IPS-15b (cell line): ENCODE measurements around the gene TREML2.

ENCODE experiments used
- H3K27me3 ChIP-seq: one replicate; pipeline ENCODE4 v1.6.1; 2013; ENCODE audit warnings: low read length; ENCODE audit not compliant: control insufficient read depth, insufficient read depth
- H3K36me3 ChIP-seq: one replicate; pipeline ENCODE4 v1.6.1; 2013; ENCODE audit warnings: low read length; ENCODE audit not compliant: control insufficient read depth, insufficient read depth
- H3K4me1 ChIP-seq: one replicate; pipeline ENCODE4 v1.6.1; 2013; ENCODE audit warnings: mild to moderate bottlenecking, low read length; ENCODE audit not compliant: control insufficient read depth, insufficient read depth
- H3K4me3 ChIP-seq: one replicate; pipeline ENCODE4 v1.5.1; 2013; ENCODE audit warnings: low read depth, low read length
- H3K9ac ChIP-seq: one replicate; pipeline ENCODE4 v1.6.1; 2013; ENCODE audit warnings: low read depth, mild to moderate bottlenecking, low read length
- H3K9me3 ChIP-seq: one replicate; pipeline ENCODE4 v1.6.1; 2013; ENCODE audit warnings: mild to moderate bottlenecking, low read length; ENCODE audit not compliant: control insufficient read depth, insufficient read depth

The TREML2 gene

GRCh38 chr6:41186031-41186562, 14.9 kb downstream of the TREML2 start:
- Histone ChIP-seq H3K4me1 (no peaks in the 10 kb centered on the region), H3K27me3 (no peaks in the 10 kb centered on the region), H3K9me3 (peaks cover 6% of the 10 kb centered on the region), H3K36me3 (no peaks in the 10 kb centered on the region), H3K4me3 (no peak overlapping the region), H3K9ac (no peak overlapping the region)

- H3K9me3 ChIP-seq, result peaks cover 6% of the 10 kb centered on the region
- H3K36me3 ChIP-seq, result no peaks in the 10 kb centered on the region
- no peaks in the 10 kb centered on the region for H3K4me1 ChIP-seq
- no peak overlapping the region for H3K4me3 ChIP-seq
- H3K9ac ChIP-seq, result no peak overlapping the region
- no peaks in the 10 kb centered on the region for H3K27me3 ChIP-seq
These were observed 16.2 kb downstream of the TREML2 start for GRCh38 chr6:41184761-41185160.

DNA sequence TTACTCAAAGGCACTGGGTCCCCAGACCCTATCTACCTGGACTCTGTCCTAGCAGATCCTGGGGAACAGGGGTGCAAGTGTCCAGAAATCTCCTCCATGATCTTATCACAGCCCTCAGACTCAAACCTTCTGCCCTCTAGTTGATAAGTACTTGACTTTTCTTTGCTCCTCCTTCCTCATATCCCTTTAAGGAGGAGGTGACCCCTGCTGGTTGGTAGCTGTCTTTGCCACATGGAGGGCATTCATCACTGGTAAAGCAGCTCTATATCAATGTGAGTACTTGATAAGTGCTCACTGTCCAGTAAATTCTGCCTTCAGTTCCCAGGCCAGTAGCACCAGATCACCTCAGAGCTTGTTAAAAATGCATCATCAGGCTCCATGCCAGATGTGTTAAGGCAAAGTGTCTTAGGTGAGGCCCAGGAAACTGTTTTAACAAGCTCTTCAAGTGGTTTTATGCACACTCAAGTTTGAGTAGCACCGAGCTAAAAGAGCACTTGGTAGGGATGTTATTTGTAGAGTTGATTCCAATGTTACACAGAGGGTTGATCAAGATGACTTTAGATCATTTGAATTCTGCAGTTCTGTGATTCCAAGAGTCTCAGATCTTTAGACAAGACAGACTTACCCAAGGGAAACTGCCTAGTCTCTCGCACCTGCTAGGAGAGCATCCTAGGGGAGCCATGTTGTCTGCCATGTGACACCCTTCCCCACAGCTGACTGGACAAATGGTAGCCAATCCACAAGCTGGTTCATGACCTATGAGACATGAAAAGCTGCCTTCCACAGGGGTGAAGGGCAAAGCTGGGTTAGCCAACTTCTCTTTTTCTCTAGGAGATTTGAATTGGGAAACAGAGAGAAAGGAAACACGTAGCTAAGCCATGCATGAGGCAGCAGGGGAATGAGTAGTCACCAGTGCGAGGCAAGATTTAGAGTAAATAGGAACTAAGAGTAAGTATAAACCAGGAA, 18.6 kb downstream of the TREML2 start:
- no peak overlapping the region for H3K4me3 ChIP-seq
- no peaks in the 10 kb centered on the region for H3K36me3 ChIP-seq
- H3K4me1 ChIP-seq, result no peaks in the 10 kb centered on the region
- H3K9ac ChIP-seq, result no peak overlapping the region
- H3K27me3 ChIP-seq, result no peaks in the 10 kb centered on the region
- no peaks in the 10 kb centered on the region for H3K9me3 ChIP-seq

- Histone ChIP-seq H3K9ac (no peak overlapping the region), H3K4me1 (no peaks in the 10 kb centered on the region), H3K36me3 (no peaks in the 10 kb centered on the region), H3K27me3 (no peaks in the 10 kb centered on the region), H3K4me3 (no peak overlapping the region), H3K9me3 (no peaks in the 10 kb centered on the region)
These were observed 19.4 kb downstream of the TREML2 start for GRCh38 chr6:41181566-41181965.

DNA sequence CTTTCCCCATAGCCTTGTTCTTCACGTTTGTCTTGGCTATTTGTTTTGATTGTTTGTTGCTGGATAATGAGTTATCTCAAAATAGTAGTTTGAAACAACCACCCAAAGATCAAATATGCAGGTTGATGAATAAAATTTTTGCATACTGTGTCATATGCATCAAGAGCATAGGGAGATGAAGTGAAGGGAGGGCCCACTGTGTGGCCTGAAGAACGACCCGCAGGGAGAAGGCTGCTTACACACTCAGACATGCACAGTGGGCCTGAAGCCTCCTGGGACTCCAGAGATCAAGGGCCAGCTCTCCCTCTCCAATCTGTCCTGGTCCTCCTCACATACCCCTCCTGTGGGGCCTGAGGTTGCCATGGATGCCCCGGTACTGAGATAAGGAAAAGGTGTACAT, 21.8 kb downstream of the TREML2 start:
- H3K9me3 ChIP-seq, result no peaks in the 10 kb centered on the region
- H3K36me3 ChIP-seq, result no peaks in the 10 kb centered on the region
- no peaks in the 10 kb centered on the region for H3K4me1 ChIP-seq
- no peak overlapping the region for H3K9ac ChIP-seq
- no peaks in the 10 kb centered on the region for H3K27me3 ChIP-seq
- no peak overlapping the region for H3K4me3 ChIP-seq

GRCh38 chr6:41177695-41178094, 23.3 kb downstream of the TREML2 start:
- H3K27me3 ChIP-seq, result no peaks in the 10 kb centered on the region
- H3K4me3 ChIP-seq, result no peak overlapping the region

GRCh38 chr6:41177287-41177686, 23.7 kb downstream of the TREML2 start:
- H3K9ac ChIP-seq, result no peak overlapping the region
- H3K4me1 ChIP-seq, result no peaks in the 10 kb centered on the region
- no peaks in the 10 kb centered on the region for H3K27me3 ChIP-seq

More at GRCh38 chr6:41177695-41178094, 23.3 kb downstream of the TREML2 start:
- H3K9ac ChIP-seq, result no peak overlapping the region
- no peaks in the 10 kb centered on the region for H3K4me1 ChIP-seq
- no peaks in the 10 kb centered on the region for H3K9me3 ChIP-seq
- no peaks in the 10 kb centered on the region for H3K36me3 ChIP-seq

GRCh38 chr6:41176189-41176588, 24.8 kb downstream of the TREML2 start:
- Histone ChIP-seq H3K4me3 (no peak overlapping the region), H3K27me3 (no peaks in the 10 kb centered on the region), H3K4me1 (peaks cover 6% of the 10 kb centered on the region), H3K9me3 (no peaks in the 10 kb centered on the region), H3K9ac (no peak overlapping the region), H3K36me3 (no peaks in the 10 kb centered on the region)

More at GRCh38 chr6:41177287-41177686, 23.7 kb downstream of the TREML2 start:
- no peaks in the 10 kb centered on the region for H3K36me3 ChIP-seq
- no peaks in the 10 kb centered on the region for H3K9me3 ChIP-seq
- no peak overlapping the region for H3K4me3 ChIP-seq

- no peak overlapping the region for H3K4me3 ChIP-seq
- H3K27me3 ChIP-seq, result no peaks in the 10 kb centered on the region
- no peak overlapping the region for H3K9ac ChIP-seq
- peaks cover 13% of the 10 kb centered on the region for H3K4me1 ChIP-seq
- no peaks in the 10 kb centered on the region for H3K9me3 ChIP-seq
- H3K36me3 ChIP-seq, result no peaks in the 10 kb centered on the region
These were observed 25.9 kb downstream of the TREML2 start for GRCh38 chr6:41175084-41175483.

DNA sequence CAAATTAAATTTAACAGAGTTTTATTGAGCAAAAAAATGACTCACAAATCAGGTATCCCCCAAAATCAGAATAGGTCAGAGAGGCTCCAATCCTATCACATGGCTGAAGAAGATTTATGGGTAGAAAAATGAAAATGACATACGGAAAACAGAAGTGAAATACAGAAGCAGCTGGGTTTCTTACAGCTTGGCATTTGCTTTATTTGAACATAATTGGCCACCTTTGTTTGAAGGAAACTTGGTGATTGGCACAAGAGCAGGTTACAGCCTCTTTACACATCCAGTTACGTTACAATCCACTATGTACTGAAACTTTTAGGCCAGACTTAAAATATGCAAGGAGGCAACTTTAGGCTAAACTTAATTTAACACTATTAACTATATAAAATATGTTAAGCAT, 26.3 kb downstream of the TREML2 start:
- Histone ChIP-seq H3K36me3 (no peaks in the 10 kb centered on the region), H3K4me1 (peaks cover 13% of the 10 kb centered on the region), H3K4me3 (no peak overlapping the region), H3K9me3 (no peaks in the 10 kb centered on the region), H3K27me3 (no peaks in the 10 kb centered on the region), H3K9ac (no peak overlapping the region)

DNA sequence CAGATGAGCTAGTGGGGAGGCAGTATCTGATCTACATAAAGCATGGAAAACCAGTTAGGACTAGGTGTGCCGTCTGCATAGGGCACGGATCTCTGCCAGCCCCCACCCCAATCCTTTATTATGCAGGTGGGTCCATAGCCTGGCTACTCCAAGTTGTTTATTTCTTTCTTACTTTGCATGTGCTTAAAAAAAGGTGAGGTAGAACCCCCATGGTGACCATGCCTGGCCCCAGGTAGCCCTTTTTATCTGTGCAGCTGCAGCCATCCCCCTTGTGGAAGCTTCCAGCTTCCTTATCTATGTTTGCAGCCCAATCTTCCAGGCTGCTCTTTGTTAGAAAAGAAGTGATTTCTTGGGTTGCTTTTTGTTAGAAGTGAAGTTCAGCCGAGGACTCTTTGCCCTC, 29.0 kb downstream of the TREML2 start:
- Histone ChIP-seq H3K4me1 (peaks cover 13% of the 10 kb centered on the region), H3K9me3 (no peaks in the 10 kb centered on the region), H3K9ac (no peak overlapping the region), H3K4me3 (no peak overlapping the region), H3K27me3 (no peaks in the 10 kb centered on the region), H3K36me3 (no peaks in the 10 kb centered on the region)

DNA sequence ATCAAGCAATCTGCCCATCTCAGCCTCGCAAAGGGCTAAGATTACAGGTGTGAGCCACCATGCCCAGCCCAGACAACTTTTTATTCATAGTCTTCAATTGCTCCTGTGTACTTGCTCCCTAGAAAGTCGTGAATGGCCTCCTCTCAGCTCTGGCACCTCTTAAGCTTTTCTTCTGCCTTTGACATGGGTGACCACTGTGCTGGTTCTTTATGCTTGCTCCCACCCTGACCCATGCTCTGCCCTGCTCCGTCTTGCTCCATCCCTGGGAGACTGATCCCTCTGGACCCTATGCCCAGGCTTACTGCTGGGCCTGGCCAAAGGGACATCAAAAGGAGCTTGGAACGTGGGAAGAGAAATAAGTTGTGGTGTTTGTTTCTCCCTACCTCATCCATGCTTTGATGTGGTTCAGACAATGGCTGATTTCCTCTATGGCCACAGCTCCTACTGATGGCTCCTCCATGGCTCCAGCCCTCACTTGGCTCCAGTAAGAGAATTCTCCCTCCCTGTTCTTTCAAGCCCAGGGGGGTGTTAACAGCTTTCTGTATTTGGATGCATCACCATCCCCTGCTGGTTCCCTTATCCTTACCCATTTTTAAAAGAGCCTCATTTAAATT, 30.3 kb downstream of the TREML2 start:
- Histone ChIP-seq H3K4me1 (peaks cover 13% of the 10 kb centered on the region), H3K27me3 (no peaks in the 10 kb centered on the region), H3K36me3 (no peaks in the 10 kb centered on the region), H3K4me3 (no peak overlapping the region), H3K9me3 (no peaks in the 10 kb centered on the region), H3K9ac (no peak overlapping the region)
